LNCaP clone FGC (cell line): ENCODE results near the gene RBBP6.
"Not testable (repeated sequence)": the region's sequence is repeated elsewhere in the genome, so short reads cannot be mapped to it uniquely, and the experiment has no call there.

Experiments
- DNase-seq: peaks from one replicate; pipeline ENCODE4 v3.0.0-alpha.2; 2011; ENCODE audit warnings: low read depth
- H3K4me3 ChIP-seq: 2 replicates; pipeline ENCODE4 v1.5.1; 2011; ENCODE audit warnings: mild to moderate bottlenecking, low read depth, low read length, control low read depth
- TF ChIP-seq, protein P1 (sequence below): IDR thresholded peaks from 2 replicates; pipeline ENCODE4 v1.5.1; 2012; ENCODE audit warnings: mild to moderate bottlenecking; ENCODE audit not compliant: control insufficient read depth, insufficient read depth; ENCODE audit errors: extremely low read depth

Gene RBBP6, protein sequence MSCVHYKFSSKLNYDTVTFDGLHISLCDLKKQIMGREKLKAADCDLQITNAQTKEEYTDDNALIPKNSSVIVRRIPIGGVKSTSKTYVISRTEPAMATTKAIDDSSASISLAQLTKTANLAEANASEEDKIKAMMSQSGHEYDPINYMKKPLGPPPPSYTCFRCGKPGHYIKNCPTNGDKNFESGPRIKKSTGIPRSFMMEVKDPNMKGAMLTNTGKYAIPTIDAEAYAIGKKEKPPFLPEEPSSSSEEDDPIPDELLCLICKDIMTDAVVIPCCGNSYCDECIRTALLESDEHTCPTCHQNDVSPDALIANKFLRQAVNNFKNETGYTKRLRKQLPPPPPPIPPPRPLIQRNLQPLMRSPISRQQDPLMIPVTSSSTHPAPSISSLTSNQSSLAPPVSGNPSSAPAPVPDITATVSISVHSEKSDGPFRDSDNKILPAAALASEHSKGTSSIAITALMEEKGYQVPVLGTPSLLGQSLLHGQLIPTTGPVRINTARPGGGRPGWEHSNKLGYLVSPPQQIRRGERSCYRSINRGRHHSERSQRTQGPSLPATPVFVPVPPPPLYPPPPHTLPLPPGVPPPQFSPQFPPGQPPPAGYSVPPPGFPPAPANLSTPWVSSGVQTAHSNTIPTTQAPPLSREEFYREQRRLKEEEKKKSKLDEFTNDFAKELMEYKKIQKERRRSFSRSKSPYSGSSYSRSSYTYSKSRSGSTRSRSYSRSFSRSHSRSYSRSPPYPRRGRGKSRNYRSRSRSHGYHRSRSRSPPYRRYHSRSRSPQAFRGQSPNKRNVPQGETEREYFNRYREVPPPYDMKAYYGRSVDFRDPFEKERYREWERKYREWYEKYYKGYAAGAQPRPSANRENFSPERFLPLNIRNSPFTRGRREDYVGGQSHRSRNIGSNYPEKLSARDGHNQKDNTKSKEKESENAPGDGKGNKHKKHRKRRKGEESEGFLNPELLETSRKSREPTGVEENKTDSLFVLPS (N-terminal part only)

DNA sequence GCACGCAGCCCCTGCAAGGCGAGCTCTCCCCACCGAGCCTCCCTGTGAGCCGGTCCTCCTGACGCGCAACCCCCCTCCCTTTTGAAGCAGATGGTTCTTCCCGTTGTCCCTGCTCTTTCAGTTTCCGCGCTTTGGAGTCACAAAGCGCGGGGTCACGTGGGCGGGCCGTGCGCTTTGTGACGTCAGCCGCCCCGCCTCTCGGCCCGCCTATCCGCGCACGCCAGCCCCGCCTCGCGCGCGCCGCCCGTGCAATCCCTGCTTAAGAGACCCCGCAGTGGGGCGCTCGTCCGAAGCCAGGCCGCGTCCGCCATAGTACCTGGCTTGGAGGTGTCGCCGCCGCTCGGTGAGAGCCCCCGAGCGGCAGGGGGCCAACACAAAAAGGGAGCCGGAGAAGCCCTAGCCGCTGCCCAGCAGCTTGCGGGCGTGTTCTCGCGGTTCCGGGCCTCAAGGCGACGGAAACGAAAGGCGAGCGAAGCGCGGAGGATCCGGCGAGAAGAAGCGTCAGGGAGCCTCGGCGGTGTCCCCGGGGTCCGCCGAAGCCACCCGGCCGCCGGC, at the start of gene RBBP6:
Gene RBBP6, plus strand, starts transcription at position 272 of the 555 bp plus-strand sequence. CDS start 1,061 bp downstream, outside the sequence.
- H3K4me3 ChIP-seq: peak within 1 kb of the TSS; percentile 96
- TF ChIP-seq, protein P1, sequence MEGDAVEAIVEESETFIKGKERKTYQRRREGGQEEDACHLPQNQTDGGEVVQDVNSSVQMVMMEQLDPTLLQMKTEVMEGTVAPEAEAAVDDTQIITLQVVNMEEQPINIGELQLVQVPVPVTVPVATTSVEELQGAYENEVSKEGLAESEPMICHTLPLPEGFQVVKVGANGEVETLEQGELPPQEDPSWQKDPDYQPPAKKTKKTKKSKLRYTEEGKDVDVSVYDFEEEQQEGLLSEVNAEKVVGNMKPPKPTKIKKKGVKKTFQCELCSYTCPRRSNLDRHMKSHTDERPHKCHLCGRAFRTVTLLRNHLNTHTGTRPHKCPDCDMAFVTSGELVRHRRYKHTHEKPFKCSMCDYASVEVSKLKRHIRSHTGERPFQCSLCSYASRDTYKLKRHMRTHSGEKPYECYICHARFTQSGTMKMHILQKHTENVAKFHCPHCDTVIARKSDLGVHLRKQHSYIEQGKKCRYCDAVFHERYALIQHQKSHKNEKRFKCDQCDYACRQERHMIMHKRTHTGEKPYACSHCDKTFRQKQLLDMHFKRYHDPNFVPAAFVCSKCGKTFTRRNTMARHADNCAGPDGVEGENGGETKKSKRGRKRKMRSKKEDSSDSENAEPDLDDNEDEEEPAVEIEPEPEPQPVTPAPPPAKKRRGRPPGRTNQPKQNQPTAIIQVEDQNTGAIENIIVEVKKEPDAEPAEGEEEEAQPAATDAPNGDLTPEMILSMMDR: peak; percentile 36
- peak; percentile 90 for DNase-seq

DNA sequence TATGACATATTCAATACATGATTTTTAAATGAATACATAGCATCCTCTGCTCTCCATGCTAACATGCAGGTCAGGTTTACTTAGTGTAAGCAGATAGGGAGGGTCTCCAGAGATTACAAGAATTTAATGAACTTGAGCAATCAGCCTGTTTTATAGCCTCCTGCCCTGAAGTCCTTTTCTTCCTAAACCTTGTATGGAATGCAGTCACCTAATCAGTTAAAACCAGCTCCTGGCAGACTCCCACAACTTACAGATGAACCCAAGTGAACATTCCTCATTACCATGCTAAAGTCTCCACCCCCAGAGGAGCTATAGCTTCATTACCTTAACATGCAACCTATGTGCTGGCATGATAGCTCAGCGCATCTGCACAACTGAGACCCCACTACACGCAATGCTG, 48.5 kb upstream of the RBBP6 start:
- TF ChIP-seq, protein P1: no peak
- H3K4me3 ChIP-seq: no peak overlapping the region
- no peak for DNase-seq

DNA sequence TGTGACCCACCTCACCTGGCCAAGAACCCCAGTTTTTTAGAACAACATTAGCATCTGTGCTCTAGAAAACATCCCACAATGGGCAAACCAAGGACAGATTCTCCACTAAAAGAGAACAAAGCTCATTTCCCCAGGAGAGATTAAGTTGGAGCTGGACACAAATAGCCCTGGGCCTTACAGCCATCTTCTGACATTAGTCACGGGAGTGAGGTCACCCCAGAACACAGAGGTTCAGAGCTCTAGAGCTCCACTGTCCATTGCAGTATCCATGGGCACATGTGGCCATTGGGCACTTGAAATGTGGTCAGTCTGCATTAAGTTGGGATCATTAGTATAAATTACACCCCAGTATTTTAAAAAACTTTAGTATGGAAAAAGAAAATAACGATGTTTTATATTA, 47.6 kb upstream of the RBBP6 start:
- no peak overlapping the region for H3K4me3 ChIP-seq
- no peak for DNase-seq

DNA sequence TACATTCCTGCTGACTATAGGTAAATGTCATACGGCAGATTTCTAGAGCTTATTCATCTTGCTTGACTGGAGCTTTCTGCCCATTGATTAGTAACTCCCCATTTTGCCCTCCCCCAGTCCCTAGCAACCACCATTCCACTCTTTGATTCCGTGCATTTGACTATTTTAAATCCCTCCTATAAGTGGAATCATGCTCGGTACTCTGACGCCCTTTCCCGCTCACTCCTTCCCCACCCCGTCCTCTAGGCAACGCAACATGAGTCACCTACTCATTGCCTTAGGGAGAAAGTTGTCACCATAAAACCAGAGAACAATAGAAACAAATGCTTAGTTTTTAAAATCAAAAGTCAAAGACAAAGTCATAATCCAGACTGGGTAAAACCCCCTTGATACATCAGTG, 45.5 kb upstream of the RBBP6 start:
- no peak for DNase-seq
- TF ChIP-seq, protein P1: no peak
- no peak overlapping the region for H3K4me3 ChIP-seq

More for the DNA sequence above, 47.6 kb upstream of the RBBP6 start:
- TF ChIP-seq, protein P1: no peak

DNA sequence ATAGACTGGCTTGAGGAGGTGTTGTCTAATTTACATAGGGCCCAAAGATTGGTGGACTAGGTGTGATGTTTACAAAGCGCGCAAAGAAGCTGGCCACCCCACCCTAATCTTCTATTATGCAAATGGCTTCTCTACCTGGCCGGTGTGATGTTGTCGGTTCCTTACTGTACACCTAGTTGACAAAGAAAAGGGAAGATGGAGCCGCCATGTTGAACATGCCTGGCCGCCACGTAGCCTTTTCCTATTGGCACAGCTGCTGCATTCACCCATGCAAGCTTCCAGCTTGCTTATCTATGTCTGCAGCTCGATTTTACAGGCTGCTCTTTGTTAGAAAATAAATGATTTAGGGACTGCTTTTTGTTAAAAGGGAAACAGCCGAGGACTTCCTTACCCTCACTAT, 44.2 kb upstream of the RBBP6 start:
- DNase-seq, H3K4me3 ChIP-seq: not testable (repeated sequence)

DNA sequence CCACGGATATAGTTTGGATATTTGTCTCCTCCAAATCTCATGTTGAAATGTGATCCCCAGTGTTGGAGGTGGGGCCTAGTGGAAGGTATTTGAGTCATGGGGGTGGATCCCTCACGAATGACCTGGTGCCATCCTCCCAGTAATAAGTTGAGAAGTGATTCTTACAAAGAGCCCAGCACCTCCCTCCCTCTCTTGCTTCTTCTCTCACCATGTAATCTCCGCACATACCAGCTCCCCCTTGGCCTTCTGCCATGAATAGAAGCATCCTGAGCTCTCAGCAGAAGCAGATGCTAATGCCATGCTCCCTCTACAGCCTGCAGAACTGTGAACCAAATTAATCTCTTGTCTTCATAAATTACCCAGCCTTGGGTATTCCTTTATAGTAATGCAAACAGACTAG, 41.9 kb upstream of the RBBP6 start:
- TF ChIP-seq, protein P1: no peak
- no peak for DNase-seq
- no peak overlapping the region for H3K4me3 ChIP-seq
